ENCODE data around the gene NAA80. TPM values are rescaled to one million over a fixed set of nuclear protein-coding genes. Genes with fewer than 3 reads are reported as not detected.

NAA80 gene
- total and polyA plus RNA-seq, 2 of the 8 experiments (the other 6 are each of a cell fraction or from before 2014, with no cell fraction given), result 11.3 to 16.7 TPM

DNA sequence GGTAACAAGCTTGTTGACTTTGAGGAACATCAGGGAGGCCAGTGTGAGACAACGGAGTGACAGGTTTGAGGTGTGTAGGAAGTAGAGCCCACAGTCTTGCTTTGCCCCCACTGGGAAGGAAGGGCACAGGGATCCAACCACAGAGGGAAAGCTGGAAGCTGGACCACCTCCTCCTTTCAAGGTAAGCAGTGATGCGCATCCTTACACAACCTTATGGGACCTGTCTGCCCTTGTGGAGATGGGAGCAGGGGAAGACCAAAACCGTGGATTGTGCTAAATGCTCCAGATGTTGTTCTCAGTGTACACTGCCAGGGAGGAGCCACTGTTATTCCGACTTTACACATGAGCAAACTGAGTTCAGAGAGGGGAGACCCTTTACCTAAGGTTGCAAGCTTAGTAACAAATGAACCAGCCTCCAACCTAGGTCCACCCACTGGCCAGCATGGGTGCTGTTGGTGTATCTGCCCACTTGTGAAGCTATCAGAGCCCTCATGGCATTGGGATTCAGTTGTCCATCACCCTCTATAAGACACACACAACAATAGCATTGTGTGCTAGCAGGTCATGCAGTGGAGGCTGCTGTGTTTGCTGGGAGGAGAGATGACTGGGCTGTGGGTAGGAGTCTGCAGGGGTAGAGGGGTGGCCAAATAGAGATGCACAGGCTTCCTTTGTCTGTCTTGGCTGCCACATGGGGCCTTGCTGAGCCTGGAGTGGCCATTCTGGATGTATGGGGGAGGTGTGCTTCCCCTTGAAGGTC lies 20.9 kb downstream of the NAA80 start:
- Histone ChIP-seq H2BK20ac (ENCODE audit: low read length) (no peak overlapping the region), H2BK5ac (ENCODE audit: low read depth, low read length) (no peak overlapping the region), H3K36me3 (ENCODE audit: control insufficient read depth in 2 of 4, insufficient read depth in 4 of 4, low read length in 3 of 4) (no peaks in the 10 kb centered on the region), H2BK15ac (ENCODE audit: low read length) (no peak overlapping the region), H3K4ac (replicated peaks; ENCODE audit: insufficient read length, low read depth, low read length) (no peak overlapping the region), H2AK5ac (ENCODE audit: low read depth, low read length) (no peak overlapping the region), H3K27me3 (replicated peaks in 1 of 4; ENCODE audit: control insufficient read depth in 3 of 4, extremely low read depth in 1 of 4, insufficient read depth in 3 of 4, low read length in 3 of 4) (peaks cover 26 to 46% (median 39%) of the 10 kb centered on the region in 4 experiments), H3K23ac (ENCODE audit: insufficient read length) (no peak overlapping the region), H3K56ac (replicated peaks; ENCODE audit: insufficient read length, low read depth, low read length) (no peak overlapping the region), H3K79me1 (ENCODE audit: low read depth, low read length) (no peaks in the 10 kb centered on the region), H4K8ac (ENCODE audit: extremely low read depth, insufficient read depth, low read length) (no peak overlapping the region), H3K9me3 (ENCODE audit: insufficient read depth in 2 of 2, low read depth in 1 of 2, low read length in 1 of 2) (no peaks in the 10 kb centered on the region; a peak in 1 of 4 replicates), H2AFZ (ENCODE audit: low read length) (no peak overlapping the region), H4K20me1 (replicated peaks in 1 of 2; ENCODE audit: control insufficient read depth in 1 of 2, insufficient read depth in 2 of 2, low read length in 2 of 2) (no peaks in the 10 kb centered on the region), H3K79me2 (ENCODE audit: control insufficient read depth in 1 of 2, insufficient read depth in 2 of 2, low read length in 2 of 2) (no peaks in the 10 kb centered on the region), H3K9ac (replicated peaks in 1 of 4; ENCODE audit: extremely low read depth in 1 of 4, low read depth in 3 of 4, low read length in 3 of 4) (peak overlapping the region in 1 of 4 experiments; percentile 19; a peak in 1 of 7 replicates), H4K91ac (replicated peaks; ENCODE audit: insufficient read length, low read length) (no peak overlapping the region), H3K4me3 (ENCODE audit: extremely low read depth in 1 of 4, insufficient read depth in 2 of 4, low read depth in 3 of 4, low read length in 4 of 4) (no peak overlapping the region), H3K18ac (ENCODE audit: extremely low read depth, low read length) (no peak overlapping the region), H3K14ac (ENCODE audit: insufficient read length) (no peak overlapping the region), H3K4me2 (ENCODE audit: insufficient read depth in 1 of 2, low read depth in 2 of 2, low read length in 2 of 2) (no peak overlapping the region), H2BK120ac (replicated peaks; ENCODE audit: low read depth, low read length) (no peak overlapping the region), H4K5ac (ENCODE audit: insufficient read length, low read depth, low read length) (no peak overlapping the region), H3K4me1 (replicated peaks in 1 of 4; ENCODE audit: control insufficient read depth in 3 of 4, insufficient read depth in 4 of 4, low read length in 3 of 4) (peaks cover 0 to 12% (median 7%) of the 10 kb centered on the region in 4 experiments; a peak in 5 of 7 replicates), H3K27ac (ENCODE audit: low read depth, low read length) (no peak overlapping the region), H3K23me2 (ENCODE audit: low read depth, low read length) (peaks cover 2% of the 10 kb centered on the region; the same call in 1 of the 2 replicates), H2BK12ac (ENCODE audit: low read depth, low read length) (no peak overlapping the region)
- no peak for FAIRE-seq
- TF ChIP-seq JUN (IDR thresholded peaks at IDR 0.05; ENCODE audit: low read depth, low read length) (no peak), TBP (IDR thresholded peaks at IDR 0.05; ENCODE audit: low read depth, low read length) (no peak)
- CTCF ChIA-PET (ENCODE audit: partially characterized antibody), result interaction anchor here (0.6 to 53.5 kb wide), 9 partner anchors 15 to 57 kb away, joined by 3 to 2149 read pairs (median 7); partner anchors contain the start of genes GNAI2, HYAL2, HYAL3 and IFRD2
- POLR2A ChIA-PET (ENCODE audit: partially characterized antibody), result interaction anchor here (0.9 to 9.6 kb wide), 5 partner anchors 11 to 59 kb away, joined by 3 to 122 read pairs (median 11); partner anchors contain the start of genes GNAI2, HYAL2 and IFRD2
- DNase-seq (ENCODE audit: low read depth in 1 of 2, low spot score in 2 of 2), result no peak
- 97% methylated on average over 4 of the region's 4 CpGs; no CpG with 5 or more reads in 1 of the 2 experiments for WGBS, 2 experiments (ENCODE audit: extremely low coverage in 1 of 2, insufficient coverage in 1 of 2, insufficient read length in 1 of 2, insufficient replicate concordance in 2 of 2, low coverage in 1 of 2, low lambda C conversion rate in 2 of 2, missing lambda C conversion rate in 1 of 2)

Data from H1 (cell line).